H1 (cell line): Measurements from ENCODE around the gene PTPRF.

Source experiments
- CBX5 ChIP-seq: fragments of 300-800, 300-1000 bp; sonication (generic); IDR thresholded peaks from 2 replicates; pipeline ENCODE4 v1.7.1; 2016; ENCODE audit warnings: antibody characterized with exemption, low read length, low read depth
- CTCF ChIP-seq, 3 experiments: IDR thresholded peaks; 1 replicate in 2 of 3; 2 replicates in 1 of 3; pipeline versions ENCODE4 v1.5.1 to v1.6.1; 2011; ENCODE audit warnings: low read length in 3 of 3, mild to moderate bottlenecking in 3 of 3, inconsistent platforms in 2 of 3, low read depth in 1 of 3, moderate library complexity in 1 of 3; ENCODE audit not compliant: insufficient read depth in 1 of 3; ENCODE audit errors: control extremely low read depth in 1 of 3
- EZH2 ChIP-seq: fragments of 200-600 bp; sonication (generic); IDR thresholded peaks from 2 replicates; pipeline ENCODE4 v1.7.1; 2012; ENCODE audit warnings: low read depth, mild to moderate bottlenecking, moderate library complexity, low read length, inconsistent platforms; ENCODE audit not compliant: severe bottlenecking
- JUN ChIP-seq: IDR thresholded peaks from 2 replicates; pipeline ENCODE4 v1.6.1; 2011; ENCODE audit warnings: low read depth, mild to moderate bottlenecking, improper control_type of control experiment, low read length
- POLR2A ChIP-seq, 2 experiments: IDR thresholded peaks; 1 replicate in 1 of 2; 2 replicates in 1 of 2; pipeline ENCODE4 v1.6.1; 2011; ENCODE audit warnings: low read depth in 2 of 2, low read length in 2 of 2, mild to moderate bottlenecking in 2 of 2; ENCODE audit errors: control extremely low read depth in 1 of 2
- POLR2AphosphoS5 ChIP-seq: IDR thresholded peaks from 2 replicates; pipeline ENCODE4 v1.6.1; 2011; ENCODE audit warnings: low read depth, low read length

DNA sequence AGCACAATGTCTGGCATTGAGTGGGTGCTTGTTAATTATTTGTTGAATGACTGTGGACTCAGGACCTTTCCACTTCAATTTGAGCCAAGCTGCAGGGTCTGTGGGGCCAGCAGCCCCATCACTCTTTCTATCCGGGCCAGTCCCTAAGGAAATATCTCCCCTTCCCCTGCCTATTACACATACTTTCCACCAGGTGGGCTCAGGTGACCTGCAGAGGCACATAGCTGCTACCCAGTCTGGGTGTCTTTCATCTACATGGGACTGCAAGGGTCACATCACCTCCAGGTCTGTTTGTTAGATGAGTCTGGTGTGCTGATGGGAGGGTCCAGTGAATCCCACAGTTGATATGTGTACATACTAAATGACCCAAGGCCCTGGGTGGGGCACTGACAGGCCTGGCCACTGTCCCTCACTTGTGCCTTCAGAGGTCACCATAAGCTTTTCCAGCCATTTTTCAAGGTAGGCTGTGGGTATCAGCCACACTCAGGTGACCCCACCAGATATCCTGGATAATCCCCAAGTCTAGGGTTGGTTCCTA is 59.8 kb downstream of the PTPRF start:
- TF ChIP-seq CTCF (IDR thresholded peaks at IDR 0.05; ENCODE audit: control extremely low read depth in 1 of 3, insufficient read depth in 1 of 3, low read depth in 1 of 3, low read length in 3 of 3) (peak; percentile 53 to 78 (median 63)), POLR2A (IDR thresholded peaks at IDR 0.05; ENCODE audit: control extremely low read depth in 1 of 2, low read depth in 2 of 2, low read length in 2 of 2) (no peak), EZH2 (no peak), JUN (no peak), POLR2AphosphoS5 (no peak), CBX5 (no peak)
